CD14-positive monocyte (primary cell): Measurements from ENCODE around the gene MAP1LC3B. TPM values are rescaled to one million over a fixed set of nuclear protein-coding genes. Genes with fewer than 3 reads are reported as not detected.

ENCODE experiments used
- DNase-seq, 3 donors: peaks; one replicate each; pipeline ENCODE4 v3.0.0-alpha.2; 2011 to 2022
- H2AFZ ChIP-seq: 2 replicates; pipeline ENCODE4 v1.6.0; 2012; ENCODE audit warnings: mild to moderate bottlenecking, low read depth, low read length, inconsistent platforms; ENCODE audit not compliant: insufficient read depth, poor library complexity, severe bottlenecking
- H3K27ac ChIP-seq, 2 donors: 1 replicate in 1 of 2; 2 replicates in 1 of 2; pipeline ENCODE4 v1.5.1; 2012 to 2013; ENCODE audit warnings: low read length in 2 of 2, control low read depth in 1 of 2, inconsistent platforms in 1 of 2, low read depth in 1 of 2, mild to moderate bottlenecking in 1 of 2
- H3K27me3 ChIP-seq, 2 donors: one replicate each; pipeline versions ENCODE4 v1.6.0 to v1.6.1; 2011 to 2013; ENCODE audit warnings: low read length in 2 of 2; ENCODE audit not compliant: control insufficient read depth in 2 of 2, insufficient read depth in 2 of 2
- H3K36me3 ChIP-seq, 2 donors: replicated peaks in 1 of 2; 1 replicate in 1 of 2; 2 replicates in 1 of 2; pipeline versions ENCODE4 v1.5.1 to v1.6.1; 2012 to 2013; ENCODE audit warnings: low read length in 2 of 2, control low read depth in 1 of 2, inconsistent platforms in 1 of 2, mild to moderate bottlenecking in 1 of 2; ENCODE audit not compliant: insufficient read depth in 2 of 2, control insufficient read depth in 1 of 2
- H3K4me1 ChIP-seq, 2 donors: 1 replicate in 1 of 2; 2 replicates in 1 of 2; pipeline versions ENCODE4 v1.5.1 to v1.6.1; 2012 to 2013; ENCODE audit warnings: low read length in 2 of 2, control low read depth in 1 of 2, inconsistent platforms in 1 of 2, mild to moderate bottlenecking in 1 of 2, moderate library complexity in 1 of 2; ENCODE audit not compliant: insufficient read depth in 2 of 2, control insufficient read depth in 1 of 2
- H3K4me2 ChIP-seq: replicated peaks from 2 replicates; pipeline ENCODE3; 2012; ENCODE audit warnings: low read length, moderate library complexity, mild to moderate bottlenecking; ENCODE audit not compliant: poor library complexity, severe bottlenecking; ENCODE audit errors: extremely low read depth
- H3K4me3 ChIP-seq, 3 experiments: fragments of 200-600 bp in 1 of 3; sonication (generic) in 1 of 3; replicated peaks in 1 of 3; 1 replicate in 2 of 3; 2 replicates in 1 of 3; pipeline ENCODE4 v1.5.1; 2011 to 2013; ENCODE audit warnings: low read length in 3 of 3, mild to moderate bottlenecking in 3 of 3, control low read depth in 2 of 3, low read depth in 2 of 3, inconsistent platforms in 1 of 3, moderate library complexity in 1 of 3
- H3K79me2 ChIP-seq: 2 replicates; pipeline ENCODE4 v1.6.0; 2012; ENCODE audit warnings: mild to moderate bottlenecking, control low read depth, inconsistent platforms, low read length, moderate library complexity; ENCODE audit not compliant: insufficient read depth
- H3K9ac ChIP-seq: 2 replicates; pipeline ENCODE4 v1.6.0; 2017; ENCODE audit warnings: low read length, mild to moderate bottlenecking; ENCODE audit not compliant: insufficient read depth, poor library complexity, severe bottlenecking
- H3K9me3 ChIP-seq, 2 donors: replicated peaks in 1 of 2; 1 replicate in 1 of 2; 2 replicates in 1 of 2; pipeline versions ENCODE4 v1.5.1 to v1.6.1; 2012 to 2013; ENCODE audit warnings: low read length in 2 of 2, control low read depth in 1 of 2; ENCODE audit not compliant: control insufficient read depth in 1 of 2, insufficient read depth in 1 of 2
- H4K20me1 ChIP-seq: 2 replicates; pipeline ENCODE4 v1.6.0; 2012; ENCODE audit warnings: mild to moderate bottlenecking, low read length, control low read depth, moderate library complexity; ENCODE audit not compliant: insufficient read depth
- H3K27ac Mint-ChIP-seq, 7 donors: one replicate each; pipeline ENCODE4 v1.8.0; 2020; ENCODE audit warnings: mild to moderate bottlenecking in 7 of 7, mixed read lengths in 7 of 7, moderate library complexity in 6 of 7, inconsistent platforms in 2 of 7
- H3K27me3 Mint-ChIP-seq, 3 donors: one replicate each; pipeline ENCODE4 v1.8.0; 2021 to 2022; ENCODE audit warnings: low read depth in 3 of 3, mild to moderate bottlenecking in 3 of 3, mixed read lengths in 3 of 3, moderate library complexity in 3 of 3, inconsistent platforms in 1 of 3
- H3K36me3 Mint-ChIP-seq, 2 donors: one replicate each; pipeline ENCODE4 v1.8.0; 2020; ENCODE audit warnings: mixed read lengths in 2 of 2, inconsistent platforms in 1 of 2, mild to moderate bottlenecking in 1 of 2
- H3K4me1 Mint-ChIP-seq: one replicate; pipeline ENCODE4 v1.8.0; 2020; ENCODE audit warnings: mild to moderate bottlenecking, mixed read lengths
- H3K4me3 Mint-ChIP-seq, 2 donors: one replicate each; pipeline ENCODE4 v1.8.0; 2020; ENCODE audit warnings: mild to moderate bottlenecking in 2 of 2, mixed read lengths in 2 of 2, moderate library complexity in 1 of 2
- H3K9me3 Mint-ChIP-seq, 7 donors: one replicate each; pipeline ENCODE4 v1.8.0; 2020 to 2022; ENCODE audit warnings: mixed read lengths in 7 of 7, mild to moderate bottlenecking in 6 of 7, moderate library complexity in 6 of 7, inconsistent platforms in 2 of 7
- CTCF ChIP-seq: fragments of 200-600 bp; IDR thresholded peaks from one replicate; pipeline ENCODE4 v1.8.0; 2022; ENCODE audit warnings: antibody characterized with exemption, mild to moderate bottlenecking
- WGBS: methylation state at CpG from one replicate; pipeline ENCODE4 v1.1.5; 2013; ENCODE audit warnings: missing lambda C conversion rate; ENCODE audit not compliant: insufficient coverage; 5-methylcytosine and 5-hydroxymethylcytosine counted together
- intact Hi-C, 2 donors: fragments of 100-400 bp; cut with micrococcal nuclease; formaldehyde crosslinking; loops; one replicate each; pipeline versions ENCODE4 v1.15.0 to v1.15.1; 2023
- polyA plus RNA-seq, 3 donors: library from polyadenylated mRNA; depleted of rRNA in 1 of 3; unstranded in 2 of 3; stranded (reverse) in 1 of 3; fragments of 300-500 nt in 2 of 3; fragments of >200 nt in 1 of 3; fragmentation: Illumina TruSeq in 2 of 3; gene quantifications; 1 replicate in 2 of 3; 2 replicates in 1 of 3; pipeline ENCODE4 v1.2.3, GENCODE V29; 2012 to 2021

MAP1LC3B gene
- polyA plus RNA-seq, 3 donors = 102 to 147 (median 140) TPM

GRCh38 chr16:87363771-87364455 is 28.2 kb upstream of the MAP1LC3B start:
- Mint-ChIP-seq H3K4me3 (peak overlapping the region in 1 of 2 donors; percentile 56), H3K27ac (no peak overlapping the region)

More at GRCh38 chr16:87363771-87364455, 28.2 kb upstream of the MAP1LC3B start:
- H3K36me3 Mint-ChIP-seq = peaks cover 62 to 68% of the 10 kb centered on the region in 2 donors
- Histone ChIP-seq H4K20me1 (peaks cover 72% of the 10 kb centered on the region), H3K36me3 (peaks cover 0 to 10% of the 10 kb centered on the region in 2 donors), H3K4me2 (no peak overlapping the region), H3K9ac (no peak overlapping the region), H3K79me2 (no peaks in the 10 kb centered on the region), H3K27ac (no peak overlapping the region), H3K4me3 (no peak overlapping the region), H2AFZ (no peak overlapping the region), H3K9me3 (peaks cover 0 to 8% of the 10 kb centered on the region in 2 donors), H3K4me1 (peaks cover 11 to 14% of the 10 kb centered on the region in 2 donors), H3K27me3 (peaks cover 29 to 65% of the 10 kb centered on the region in 2 donors)
- no peak for TF ChIP-seq CTCF
- H3K4me1 Mint-ChIP-seq = peaks cover 19% of the 10 kb centered on the region
- intact Hi-C loops = no loop called here
- DNase-seq = no peak
- 87% methylated on average over 8 of the region's 17 CpGs for WGBS
- H3K27me3 Mint-ChIP-seq = peaks cover 69 to 91% (median 81%) of the 10 kb centered on the region in 3 donors
- peaks cover 0 to 25% (median 6%) of the 10 kb centered on the region in 7 donors for H3K9me3 Mint-ChIP-seq
